Keratinocyte (primary cell): ENCODE data around the gene TAF4B.

Experiments used
- CTCF ChIP-seq, 3 experiments: IDR thresholded peaks in 1 of 3; conservative IDR thresholded peaks in 1 of 3; optimal IDR thresholded peaks in 1 of 3; 2 replicates in 2 of 3; 3 replicates in 1 of 3; pipeline versions ENCODE3 to v1.5.1; 2011; ENCODE audit warnings: low read length in 3 of 3, mild to moderate bottlenecking in 3 of 3, moderate library complexity in 2 of 3, control low read depth in 1 of 3, inconsistent platforms in 1 of 3; ENCODE audit not compliant: insufficient read depth in 2 of 3; ENCODE audit errors: extremely low read depth in 1 of 3
- EZH2 ChIP-seq: IDR thresholded peaks from one replicate; pipeline ENCODE4 v1.6.1; 2012; ENCODE audit warnings: inconsistent platforms, mild to moderate bottlenecking, low read length, moderate library complexity

- TF ChIP-seq CTCF (optimal IDR thresholded peaks at IDR 0.05 in 1 of 3, IDR thresholded peaks at IDR 0.05 in 1 of 3, conservative IDR thresholded peaks at IDR 0.05 in 1 of 3; ENCODE audit: extremely low read depth in 1 of 3, insufficient read depth in 2 of 3, low read length in 3 of 3) (no peak), EZH2 (no peak)
These were observed 196.4 kb downstream of the TAF4B start for GRCh38 chr18:26422472-26423162.
